Right lobe of liver (tissue), 4 donors: ENCODE measurements around the gene GATAD2B.

Source experiments
- POLR2A ChIP-seq: fragments of 450-650 bp; IDR thresholded peaks from one replicate; pipeline ENCODE4 v1.6.1; 2017; ENCODE audit warnings: antibody characterized with exemption, mild to moderate bottlenecking
- TF ChIP-seq, protein P1 (sequence below), 4 donors: fragments of 200-600 bp in 3 of 4; fragments of 450-650 bp in 1 of 4; IDR thresholded peaks; one replicate each; pipeline versions ENCODE4 v1.5.1 to v1.8.0; 2016 to 2022; ENCODE audit warnings: antibody characterized with exemption in 4 of 4, mild to moderate bottlenecking in 2 of 4
- donor health status: DM: no; HTN: no; CAD: no.
- donor health status: DM: no; HTN: no; CAD: no.
- donor health status: DM: no; HTN: yes; CAD: no.

DNA sequence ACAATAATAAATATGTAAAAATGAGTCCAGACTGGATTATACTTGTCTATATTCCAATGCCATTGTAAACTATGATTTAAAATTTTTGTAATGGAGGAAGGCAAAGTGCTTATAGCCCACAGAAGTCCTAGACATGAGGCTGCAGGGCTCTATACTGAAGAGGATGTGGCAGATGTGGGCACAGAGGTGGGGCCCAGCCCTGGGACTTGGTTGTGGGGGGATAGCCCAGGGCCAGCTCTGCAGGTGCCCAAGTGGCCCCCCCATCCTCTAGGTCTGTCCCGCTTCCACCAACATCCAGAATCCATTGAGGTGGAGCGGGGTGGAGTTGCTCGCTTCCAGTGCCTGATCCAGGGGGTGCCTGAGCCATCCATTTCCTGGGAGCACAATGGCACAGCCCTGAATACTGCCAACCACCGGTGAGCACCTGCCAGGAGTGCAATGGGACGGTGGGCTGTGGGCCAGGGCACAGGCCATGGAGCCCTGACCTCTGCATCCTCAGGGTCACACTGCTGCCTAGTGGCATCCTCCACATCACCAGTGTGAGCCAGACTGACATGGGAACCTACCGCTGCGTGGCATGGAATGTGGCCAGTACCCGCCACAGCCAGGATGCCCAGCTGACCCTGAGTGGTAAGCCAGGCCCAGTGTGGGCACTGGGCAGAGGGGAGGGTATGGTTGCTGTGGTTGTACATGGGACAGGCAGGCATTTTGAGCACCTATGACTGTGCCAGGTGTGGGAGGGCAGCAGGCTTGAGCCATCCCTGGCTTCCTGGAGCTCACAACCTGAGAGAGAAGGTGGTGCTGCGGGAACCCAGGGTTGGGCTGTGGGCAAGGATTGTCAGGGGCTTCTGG, 126.6 kb downstream of the GATAD2B start:
- TF ChIP-seq, protein P1, sequence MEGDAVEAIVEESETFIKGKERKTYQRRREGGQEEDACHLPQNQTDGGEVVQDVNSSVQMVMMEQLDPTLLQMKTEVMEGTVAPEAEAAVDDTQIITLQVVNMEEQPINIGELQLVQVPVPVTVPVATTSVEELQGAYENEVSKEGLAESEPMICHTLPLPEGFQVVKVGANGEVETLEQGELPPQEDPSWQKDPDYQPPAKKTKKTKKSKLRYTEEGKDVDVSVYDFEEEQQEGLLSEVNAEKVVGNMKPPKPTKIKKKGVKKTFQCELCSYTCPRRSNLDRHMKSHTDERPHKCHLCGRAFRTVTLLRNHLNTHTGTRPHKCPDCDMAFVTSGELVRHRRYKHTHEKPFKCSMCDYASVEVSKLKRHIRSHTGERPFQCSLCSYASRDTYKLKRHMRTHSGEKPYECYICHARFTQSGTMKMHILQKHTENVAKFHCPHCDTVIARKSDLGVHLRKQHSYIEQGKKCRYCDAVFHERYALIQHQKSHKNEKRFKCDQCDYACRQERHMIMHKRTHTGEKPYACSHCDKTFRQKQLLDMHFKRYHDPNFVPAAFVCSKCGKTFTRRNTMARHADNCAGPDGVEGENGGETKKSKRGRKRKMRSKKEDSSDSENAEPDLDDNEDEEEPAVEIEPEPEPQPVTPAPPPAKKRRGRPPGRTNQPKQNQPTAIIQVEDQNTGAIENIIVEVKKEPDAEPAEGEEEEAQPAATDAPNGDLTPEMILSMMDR (IDR thresholded peaks at IDR 0.05): no peak
- no peak for TF ChIP-seq POLR2A
